ENCODE results near the gene SLC7A14. TPM values are rescaled to one million over a fixed set of nuclear protein-coding genes. Genes with fewer than 3 reads are reported as not detected.
A peak's percentile ranks its signal among the peaks of the same experiment; 100 is the strongest.

The SLC7A14 gene
- total RNA-seq, 4 donors from 2014 or later, result 0.44 TPM; not detected in 3

DNA sequence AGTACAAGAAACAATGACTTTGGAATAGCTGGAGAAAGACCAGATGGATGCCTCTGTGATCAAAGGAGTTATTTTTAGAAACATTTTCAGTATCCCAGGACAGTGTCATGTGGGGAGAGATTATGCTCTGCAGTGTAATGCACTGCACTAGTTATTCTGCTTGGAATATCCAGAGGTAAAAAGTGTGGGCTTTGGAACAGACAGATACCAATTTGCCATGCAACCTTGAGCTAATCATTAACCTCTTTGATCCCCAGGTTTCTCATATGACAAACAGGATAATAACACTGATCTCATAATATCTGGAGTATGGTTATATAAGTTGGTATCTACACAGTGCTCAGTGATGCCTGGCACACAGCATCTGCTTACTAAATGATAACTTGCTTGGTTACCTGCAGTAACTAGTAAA, 12.2 kb upstream of the SLC7A14 start:
- Histone ChIP-seq H3K36me3 (no peaks in the 10 kb centered on the region), H3K4me3 (no peak overlapping the region), H3K27ac (no peak overlapping the region), H3K9me3 (no peaks in the 10 kb centered on the region), H3K27me3 (no peaks in the 10 kb centered on the region), H3K4me1 (no peaks in the 10 kb centered on the region)
- DNase-seq (ENCODE audit: low spot score in 2 of 2), result no peak
- TF ChIP-seq, protein P1, sequence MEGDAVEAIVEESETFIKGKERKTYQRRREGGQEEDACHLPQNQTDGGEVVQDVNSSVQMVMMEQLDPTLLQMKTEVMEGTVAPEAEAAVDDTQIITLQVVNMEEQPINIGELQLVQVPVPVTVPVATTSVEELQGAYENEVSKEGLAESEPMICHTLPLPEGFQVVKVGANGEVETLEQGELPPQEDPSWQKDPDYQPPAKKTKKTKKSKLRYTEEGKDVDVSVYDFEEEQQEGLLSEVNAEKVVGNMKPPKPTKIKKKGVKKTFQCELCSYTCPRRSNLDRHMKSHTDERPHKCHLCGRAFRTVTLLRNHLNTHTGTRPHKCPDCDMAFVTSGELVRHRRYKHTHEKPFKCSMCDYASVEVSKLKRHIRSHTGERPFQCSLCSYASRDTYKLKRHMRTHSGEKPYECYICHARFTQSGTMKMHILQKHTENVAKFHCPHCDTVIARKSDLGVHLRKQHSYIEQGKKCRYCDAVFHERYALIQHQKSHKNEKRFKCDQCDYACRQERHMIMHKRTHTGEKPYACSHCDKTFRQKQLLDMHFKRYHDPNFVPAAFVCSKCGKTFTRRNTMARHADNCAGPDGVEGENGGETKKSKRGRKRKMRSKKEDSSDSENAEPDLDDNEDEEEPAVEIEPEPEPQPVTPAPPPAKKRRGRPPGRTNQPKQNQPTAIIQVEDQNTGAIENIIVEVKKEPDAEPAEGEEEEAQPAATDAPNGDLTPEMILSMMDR (IDR thresholded peaks at IDR 0.05), result no peak
- no peak for TF ChIP-seq EP300 (IDR thresholded peaks at IDR 0.05)
- no peak for TF ChIP-seq POLR2A (IDR thresholded peaks at IDR 0.05)

- Histone ChIP-seq H3K4me3 (no peak overlapping the region), H3K4me1 (no peaks in the 10 kb centered on the region), H3K27me3 (no peaks in the 10 kb centered on the region), H3K9me3 (no peaks in the 10 kb centered on the region), H3K36me3 (no peaks in the 10 kb centered on the region), H3K27ac (no peak overlapping the region)
- DNase-seq (ENCODE audit: low spot score in 2 of 2), result no peak
- TF ChIP-seq EP300 (IDR thresholded peaks at IDR 0.05), result no peak
- TF ChIP-seq, protein P1 (IDR thresholded peaks at IDR 0.05), result no peak
- TF ChIP-seq POLR2A (IDR thresholded peaks at IDR 0.05), result no peak
These were observed 8.7 kb upstream of the SLC7A14 start for GRCh38 chr3:170594528-170594927.

- Histone ChIP-seq H3K27ac (no peak overlapping the region), H3K4me1 (no peaks in the 10 kb centered on the region), H3K4me3 (no peak overlapping the region), H3K27me3 (no peaks in the 10 kb centered on the region), H3K36me3 (no peaks in the 10 kb centered on the region), H3K9me3 (no peaks in the 10 kb centered on the region)
- 80 to 100% methylated on average over 1 of the region's 1 CpG for WGBS, 2 donors
- DNase-seq (ENCODE audit: low spot score in 2 of 2), result no peak
- TF ChIP-seq POLR2A (IDR thresholded peaks at IDR 0.05), result no peak
- TF ChIP-seq, protein P1 (IDR thresholded peaks at IDR 0.05), result no peak
- TF ChIP-seq EP300 (IDR thresholded peaks at IDR 0.05), result no peak
These were observed 7.8 kb upstream of the SLC7A14 start for GRCh38 chr3:170593634-170594033.

GRCh38 chr3:170589113-170589512, 3.2 kb upstream of the SLC7A14 start:
- Histone ChIP-seq H3K4me3 (no peak overlapping the region), H3K27ac (no peak overlapping the region), H3K36me3 (no peaks in the 10 kb centered on the region), H3K27me3 (peaks cover 0 to 26% of the 10 kb centered on the region in 2 donors), H3K9me3 (peaks cover 0 to 4% (median 0%) of the 10 kb centered on the region in 4 donors), H3K4me1 (peaks cover 0 to 14% (median 5%) of the 10 kb centered on the region in 4 donors)
- 50 to 57% methylated on average over 2 of the region's 2 CpGs for WGBS, 2 donors
- no peak for DNase-seq (ENCODE audit: low spot score in 2 of 2)
- TF ChIP-seq, protein P1 (IDR thresholded peaks at IDR 0.05), result no peak
- TF ChIP-seq EP300 (IDR thresholded peaks at IDR 0.05) (no peak), POLR2A (IDR thresholded peaks at IDR 0.05) (no peak)

GRCh38 chr3:170585008-170585936, 603 bp downstream of the SLC7A14 start:
- TF ChIP-seq POLR2A (IDR thresholded peaks at IDR 0.05), result no peak
- no peak for TF ChIP-seq EP300 (IDR thresholded peaks at IDR 0.05)
- TF ChIP-seq, protein P1 (IDR thresholded peaks at IDR 0.05), result no peak
- 2 to 6% methylated on average over 45 to 48 of the region's 81 CpGs for WGBS, 2 donors

More at GRCh38 chr3:170585008-170585936, 603 bp downstream of the SLC7A14 start:
- Histone ChIP-seq H3K4me1 (peaks cover 0 to 14% (median 5%) of the 10 kb centered on the region in 4 donors), H3K27ac (no peak overlapping the region), H3K27me3 (peaks cover 0 to 47% of the 10 kb centered on the region in 2 donors), H3K9me3 (peaks cover 0 to 4% (median 0%) of the 10 kb centered on the region in 4 donors), H3K36me3 (no peaks in the 10 kb centered on the region), H3K4me3 (peak overlapping the region in 1 of 4 donors; percentile 24)
- DNase-seq (ENCODE audit: low spot score in 2 of 2), result no peak

Data from tibial nerve (tissue), 4 donors.